GM10266 (cell line): ENCODE results near the gene FSD1L.

Experiments
- DNase-seq: peaks from one replicate; pipeline ENCODE4 v3.0.0; 2012; ENCODE audit errors: extremely low spot score
- CTCF ChIP-seq: IDR thresholded peaks from 2 replicates; pipeline ENCODE4 v1.5.1; 2012; ENCODE audit warnings: mild to moderate bottlenecking, low read depth; ENCODE audit not compliant: control insufficient read depth, insufficient read depth; ENCODE audit errors: missing control alignments

Gene FSD1L

DNA sequence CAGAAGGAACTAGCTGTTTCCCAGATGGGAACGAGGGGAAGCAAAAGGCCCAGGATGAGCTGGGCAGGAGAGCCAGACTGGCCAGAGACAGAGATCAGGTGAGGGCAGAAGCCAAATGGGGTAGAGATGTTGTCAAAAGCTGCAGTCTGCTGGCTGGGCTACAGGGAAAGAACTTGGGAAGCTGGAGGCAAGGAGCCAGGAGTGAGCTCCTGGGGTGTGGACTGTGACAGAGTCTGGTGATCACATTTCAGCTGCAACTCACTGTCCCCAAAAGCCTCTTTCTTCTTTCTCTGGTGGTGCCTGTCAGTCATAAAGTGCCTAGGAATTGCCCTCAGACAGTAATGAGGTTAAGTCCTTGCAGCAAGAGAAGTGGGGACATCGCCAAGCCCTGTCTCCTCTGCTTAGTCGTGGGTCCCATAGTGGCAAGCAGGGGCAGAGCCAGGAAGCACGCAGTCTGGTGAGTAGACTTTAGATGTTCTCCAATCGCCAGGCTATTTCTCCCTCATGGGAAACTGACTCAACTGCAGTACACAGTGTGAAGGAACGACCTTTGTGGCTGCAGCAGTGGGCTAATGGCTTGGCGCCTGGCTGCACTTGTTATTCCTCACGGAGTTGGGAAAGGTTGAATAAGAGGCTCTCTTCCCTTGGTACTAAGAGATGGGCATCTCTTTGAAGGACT lies 2.5 kb upstream of the FSD1L start:
- no peak for DNase-seq
- no peak for TF ChIP-seq CTCF

DNA sequence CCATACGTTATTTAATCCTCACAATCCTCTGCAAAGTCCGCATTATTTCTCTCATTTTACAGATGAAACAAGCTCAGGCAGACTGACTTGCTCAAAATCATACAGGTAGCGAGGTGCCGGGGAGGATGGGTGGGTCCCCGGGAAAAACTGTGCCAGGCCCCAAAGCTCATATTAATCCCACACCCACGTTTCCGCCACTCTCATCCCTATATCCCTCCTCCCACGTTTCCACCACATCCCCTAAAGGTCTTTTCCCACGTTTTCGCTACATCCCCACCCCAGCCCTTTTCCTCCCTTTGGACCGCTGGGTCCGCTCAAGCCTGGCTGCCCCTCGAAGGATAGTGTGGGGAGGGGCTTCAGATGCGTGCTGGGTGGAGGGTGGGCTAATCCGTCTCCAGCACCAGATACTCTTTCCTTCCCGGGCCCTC lies 434 bp upstream of the FSD1L start:
- TF ChIP-seq CTCF: no peak
- peak; percentile 10 for DNase-seq

- DNase-seq: no peak
- no peak for TF ChIP-seq CTCF
These were observed 1.2 kb downstream of the FSD1L start for GRCh38 chr9:105449081-105449480.

- DNase-seq: no peak
- TF ChIP-seq CTCF: no peak
These were observed 4.4 kb downstream of the FSD1L start for GRCh38 chr9:105452185-105452584.

DNA sequence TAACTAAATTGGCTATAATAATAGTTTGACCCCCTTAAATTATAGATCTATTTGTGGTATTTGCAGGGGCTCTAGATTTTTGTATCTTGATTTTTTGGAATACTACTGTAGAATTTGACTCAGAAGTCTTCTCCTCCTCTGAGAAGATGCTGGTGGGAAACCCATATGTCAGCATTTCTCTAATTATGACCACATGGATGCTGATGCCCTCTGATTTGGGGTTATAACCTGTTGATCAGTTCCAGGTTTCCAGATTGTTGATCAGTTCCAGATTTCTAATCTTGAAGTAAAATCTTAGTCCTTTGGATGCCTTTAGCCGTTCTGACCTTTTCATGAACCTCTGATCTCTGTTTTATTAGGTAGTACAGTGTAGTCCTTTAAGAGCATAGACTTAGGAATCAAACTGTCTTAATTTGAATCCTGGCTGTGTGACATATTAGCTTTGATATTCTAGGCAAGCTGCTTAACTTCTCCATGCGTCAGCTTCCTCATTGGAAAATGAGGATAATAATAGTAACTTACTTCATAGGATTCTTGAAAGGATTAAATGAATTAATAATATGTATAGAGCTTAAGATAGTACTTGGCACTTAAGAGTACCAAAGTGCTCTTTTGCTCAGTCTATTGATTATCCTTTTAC lies 8.1 kb downstream of the FSD1L start:
- no peak for DNase-seq
- TF ChIP-seq CTCF: no peak

DNA sequence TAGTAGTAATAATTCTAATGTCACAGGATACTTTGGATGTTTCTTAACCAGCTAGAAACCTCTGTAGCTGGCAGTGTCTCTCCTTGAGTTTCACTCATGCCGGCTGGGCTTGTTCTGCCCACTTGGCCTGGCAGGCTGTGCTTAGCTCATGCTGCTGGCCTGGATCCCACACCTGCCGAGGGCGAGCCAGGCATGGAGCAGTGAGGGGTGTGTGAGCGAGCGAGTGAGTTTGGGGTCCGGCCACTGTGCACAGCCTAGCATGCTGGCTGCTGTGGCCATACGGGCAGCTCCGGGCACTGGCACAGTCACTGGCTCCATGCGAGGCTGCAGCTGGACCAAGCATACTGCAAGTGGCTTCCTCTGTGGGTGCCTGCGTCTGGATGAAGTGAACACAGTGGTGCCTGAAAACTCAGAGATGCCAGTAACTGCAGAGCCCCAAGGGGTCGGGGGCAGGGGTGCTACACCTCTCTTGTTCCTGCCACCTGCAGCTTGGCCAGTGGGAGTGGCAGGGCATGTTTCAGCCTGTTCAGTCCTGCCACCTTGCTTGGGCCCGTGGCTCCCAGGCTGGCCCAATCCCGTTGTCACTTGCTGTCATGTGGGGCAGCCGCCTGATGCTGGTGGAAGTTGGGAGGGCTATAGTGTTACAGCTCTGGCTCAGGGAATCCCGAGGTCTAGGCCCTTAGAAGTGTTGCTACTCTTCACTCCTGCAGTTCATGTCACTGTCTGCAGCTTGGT lies 9.9 kb downstream of the FSD1L start:
- no peak for DNase-seq
- TF ChIP-seq CTCF: no peak

DNA sequence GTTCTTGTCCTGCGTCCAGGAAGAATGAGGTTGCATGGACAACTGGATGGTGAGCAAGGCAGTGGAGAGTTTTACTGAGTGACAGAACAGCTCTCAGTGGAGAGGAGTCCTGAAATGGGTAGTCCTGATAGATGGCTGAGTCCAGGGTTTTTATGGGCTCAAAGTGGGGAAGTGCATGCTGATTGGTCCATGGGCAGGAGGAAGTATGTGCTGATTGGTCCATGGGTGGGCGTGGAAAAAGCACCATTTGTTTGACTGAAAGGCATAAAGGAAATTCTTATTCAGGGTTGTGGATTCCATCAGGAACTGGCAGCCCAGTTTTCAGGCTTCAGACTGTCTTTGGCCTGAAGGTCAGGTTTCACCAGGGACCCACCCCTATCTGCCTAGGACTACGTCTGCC lies 10.6 kb downstream of the FSD1L start:
- DNase-seq: no peak
- no peak for TF ChIP-seq CTCF
